Muscle layer of colon (tissue), 2 donors: ENCODE data around the gene PEX14.

Source experiments
- H3K27ac ChIP-seq: one replicate; pipeline ENCODE4 v1.7.0; 2013; ENCODE audit warnings: low read depth, mild to moderate bottlenecking, low read length, moderate library complexity
- H3K27me3 ChIP-seq, 2 donors: one replicate each; pipeline ENCODE4 v1.7.0; 2013; ENCODE audit warnings: low read length in 2 of 2, mild to moderate bottlenecking in 2 of 2; ENCODE audit not compliant: insufficient read depth in 2 of 2, control insufficient read depth in 1 of 2
- H3K36me3 ChIP-seq: one replicate; pipeline ENCODE4 v1.7.0; 2013; ENCODE audit warnings: mild to moderate bottlenecking, low read length; ENCODE audit not compliant: insufficient read depth
- H3K4me1 ChIP-seq: one replicate; pipeline ENCODE4 v1.7.0; 2013; ENCODE audit warnings: mild to moderate bottlenecking, low read length; ENCODE audit not compliant: insufficient read depth
- H3K4me3 ChIP-seq, 2 donors: one replicate each; pipeline ENCODE4 v1.7.0; 2013; ENCODE audit warnings: low read length in 2 of 2, low read depth in 1 of 2, mild to moderate bottlenecking in 1 of 2, moderate library complexity in 1 of 2
- H3K9ac ChIP-seq: one replicate; pipeline ENCODE4 v1.7.0; 2013; ENCODE audit warnings: low read length
- H3K9me3 ChIP-seq: one replicate; pipeline ENCODE4 v1.7.0; 2013; ENCODE audit warnings: mild to moderate bottlenecking, low read length
- donor health status: abdominal sarcoma.
- donor health status: Adenocarcinoma of cecum.

The PEX14 gene

GRCh38 chr1:10662090-10662688 is 187.4 kb downstream of the PEX14 start:
- Histone ChIP-seq H3K9ac (no peak overlapping the region), H3K36me3 (peaks cover 11% of the 10 kb centered on the region), H3K27me3 (no peaks in the 10 kb centered on the region), H3K4me1 (peaks cover 66% of the 10 kb centered on the region), H3K27ac (peak overlapping the region; percentile 84), H3K4me3 (no peak overlapping the region), H3K9me3 (no peaks in the 10 kb centered on the region)

- H3K4me1 ChIP-seq, result peaks cover 63% of the 10 kb centered on the region
- no peaks in the 10 kb centered on the region for H3K9me3 ChIP-seq
- H3K9ac ChIP-seq, result no peak overlapping the region
- H3K36me3 ChIP-seq, result peaks cover 11% of the 10 kb centered on the region
- peak overlapping the region; percentile 84 for H3K27ac ChIP-seq
- H3K27me3 ChIP-seq, result no peaks in the 10 kb centered on the region
- H3K4me3 ChIP-seq, result no peak overlapping the region
Observed at GRCh38 chr1:10662824-10663677, 188.3 kb downstream of the PEX14 start.

- H3K27me3 ChIP-seq, result no peaks in the 10 kb centered on the region
- peaks cover 11% of the 10 kb centered on the region for H3K36me3 ChIP-seq
- no peaks in the 10 kb centered on the region for H3K9me3 ChIP-seq
- H3K4me1 ChIP-seq, result peaks cover 63% of the 10 kb centered on the region
- no peak overlapping the region for H3K4me3 ChIP-seq
- peak overlapping the region; percentile 84 for H3K27ac ChIP-seq
- no peak overlapping the region for H3K9ac ChIP-seq
Observed at GRCh38 chr1:10663678-10664035, 188.9 kb downstream of the PEX14 start.

DNA sequence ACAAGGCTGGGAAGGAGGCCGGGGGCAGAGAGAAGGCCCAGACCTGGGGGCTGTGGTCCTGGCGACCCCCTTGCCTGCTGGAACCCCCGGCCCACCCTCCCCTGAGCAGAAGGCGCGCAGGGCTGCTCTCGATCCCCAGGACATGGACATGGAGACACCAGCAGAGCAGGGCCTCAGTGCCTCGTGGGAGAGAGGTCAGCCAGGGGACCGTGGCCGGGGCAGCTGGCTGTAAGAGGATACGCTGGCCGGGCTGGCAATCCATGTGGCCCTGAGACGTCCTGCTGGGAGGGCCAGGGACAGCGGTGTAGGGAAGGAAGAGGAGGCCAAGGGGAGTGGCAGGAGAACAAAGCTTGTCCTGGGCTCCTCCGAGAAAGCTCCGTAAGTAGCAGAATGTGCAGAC is 189.5 kb downstream of the PEX14 start:
- no peak overlapping the region for H3K4me3 ChIP-seq
- H3K4me1 ChIP-seq, result peaks cover 63% of the 10 kb centered on the region
- H3K36me3 ChIP-seq, result peaks cover 8% of the 10 kb centered on the region
- no peaks in the 10 kb centered on the region for H3K27me3 ChIP-seq
- peak overlapping the region; percentile 79 for H3K27ac ChIP-seq
- H3K9me3 ChIP-seq, result no peaks in the 10 kb centered on the region
- H3K9ac ChIP-seq, result no peak overlapping the region

DNA sequence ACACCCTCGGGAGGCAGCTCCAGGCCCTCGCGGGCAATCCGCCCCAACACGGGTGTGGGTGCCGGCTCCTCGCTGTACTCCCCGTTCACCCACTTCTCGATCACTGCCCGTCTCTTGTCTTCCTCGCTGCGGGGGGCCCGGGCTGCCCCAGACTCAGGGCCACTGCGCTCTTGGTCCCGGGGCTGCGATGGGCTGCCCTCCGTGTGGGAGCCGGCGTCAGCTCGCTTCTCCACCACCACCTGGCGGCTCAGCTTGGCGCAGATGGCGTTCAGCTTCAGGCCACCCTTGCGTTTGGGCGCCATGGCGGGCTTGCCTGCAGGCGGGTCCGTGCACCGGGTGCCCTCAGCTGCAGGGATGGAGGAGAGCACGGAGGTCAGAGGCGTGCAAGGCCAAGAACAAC is 190.5 kb downstream of the PEX14 start:
- Histone ChIP-seq H3K27me3 (no peaks in the 10 kb centered on the region), H3K36me3 (no peaks in the 10 kb centered on the region), H3K4me1 (peaks cover 68% of the 10 kb centered on the region), H3K27ac (peak overlapping the region; percentile 55), H3K9me3 (no peaks in the 10 kb centered on the region), H3K4me3 (no peak overlapping the region), H3K9ac (no peak overlapping the region)

DNA sequence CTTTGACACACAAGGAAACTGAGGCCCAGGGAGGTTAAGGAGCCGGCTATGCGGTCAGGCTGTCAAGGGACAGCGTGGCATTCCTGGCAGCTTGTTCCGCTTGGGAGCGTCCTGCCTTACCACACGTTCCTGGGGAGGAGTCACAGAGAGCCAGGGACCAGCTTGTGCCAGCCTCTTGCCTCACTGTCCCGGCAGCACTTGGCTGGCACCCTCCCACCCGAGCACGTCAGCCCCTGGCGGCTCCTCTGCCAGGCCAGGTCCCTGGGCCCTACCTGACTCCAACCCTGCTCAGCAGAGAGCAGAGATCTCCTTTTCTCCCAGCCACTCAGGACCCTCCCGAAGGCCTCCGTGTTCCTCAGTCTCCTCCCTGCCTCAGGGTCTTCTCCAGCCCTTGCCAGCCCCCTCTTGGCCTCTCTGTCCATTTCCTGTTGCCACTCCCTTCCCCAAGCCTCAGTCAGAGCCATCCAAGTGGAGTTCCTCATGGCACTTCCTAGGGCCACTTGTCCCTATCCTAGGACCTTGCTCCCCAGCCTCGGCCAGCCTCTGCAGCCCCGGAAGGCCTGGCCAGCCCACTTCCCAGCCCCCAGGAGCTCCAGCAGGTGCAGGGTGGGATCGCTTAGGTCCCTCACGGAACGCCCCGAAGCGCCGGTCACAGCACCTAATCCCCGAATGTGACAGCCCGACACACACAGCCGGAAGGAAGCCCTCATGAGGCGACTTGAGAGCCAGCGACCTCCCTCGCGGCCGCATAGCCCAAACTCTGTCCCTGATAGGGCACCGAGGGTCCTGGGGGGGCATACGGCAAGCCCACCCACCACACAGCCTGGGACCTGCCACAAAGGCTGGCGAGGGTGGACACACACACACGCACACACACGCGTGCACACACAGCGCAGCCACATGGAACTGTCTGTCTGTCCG is 191.4 kb downstream of the PEX14 start:
- H3K27me3 ChIP-seq, result no peaks in the 10 kb centered on the region
- H3K27ac ChIP-seq, result peak overlapping the region; percentile 55
- no peaks in the 10 kb centered on the region for H3K36me3 ChIP-seq
- no peaks in the 10 kb centered on the region for H3K9me3 ChIP-seq
- peaks cover 78% of the 10 kb centered on the region for H3K4me1 ChIP-seq
- no peak overlapping the region for H3K9ac ChIP-seq
- H3K4me3 ChIP-seq, result no peak overlapping the region

DNA sequence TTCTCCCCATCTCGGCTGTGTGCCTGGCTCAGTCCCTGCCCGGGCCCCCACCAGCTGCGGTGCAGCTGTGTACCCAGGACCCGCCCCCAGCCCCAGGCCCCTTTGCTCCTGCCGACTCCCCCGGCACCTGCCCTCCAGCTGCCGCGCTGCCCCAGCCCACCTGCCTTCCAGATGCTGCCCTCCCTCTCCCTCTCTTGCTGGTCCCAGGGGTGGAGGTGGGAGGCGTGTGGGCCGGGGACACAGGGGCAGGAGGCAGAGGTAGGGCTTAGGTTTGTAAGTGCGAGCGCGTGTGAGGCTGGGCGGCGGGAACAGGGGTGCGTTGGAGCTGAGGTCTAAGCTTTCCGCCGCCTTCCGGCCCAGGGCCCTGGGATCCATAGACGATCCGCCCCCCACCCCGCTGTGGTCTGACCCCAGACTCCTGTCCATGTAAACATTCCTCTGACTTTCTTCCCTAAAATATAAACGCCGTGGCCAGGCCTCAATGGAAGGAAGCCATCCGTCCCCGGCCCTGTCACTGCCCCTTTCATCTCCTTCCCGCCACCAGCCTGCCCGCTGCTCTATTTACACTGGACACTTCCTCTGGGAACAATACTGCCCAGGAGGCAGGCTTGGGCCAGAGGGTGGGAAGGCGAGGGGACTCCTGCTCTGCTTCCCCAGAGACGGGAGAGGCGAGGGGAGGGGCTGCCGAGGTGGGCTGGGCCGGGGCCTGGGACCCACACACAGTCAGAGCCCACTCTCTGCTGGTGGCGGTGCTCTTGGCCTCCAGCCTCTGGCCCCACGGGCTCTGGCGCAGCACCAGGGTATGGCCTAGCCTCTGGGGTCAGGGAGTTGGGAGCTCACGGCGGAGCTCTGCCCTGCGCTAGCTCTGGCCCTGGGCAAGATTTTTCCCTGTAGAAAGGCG is 193.4 kb downstream of the PEX14 start:
- Histone ChIP-seq H3K36me3 (no peaks in the 10 kb centered on the region), H3K4me1 (peaks cover 83% of the 10 kb centered on the region), H3K9ac (peak overlapping the region; percentile 44), H3K27ac (peak overlapping the region; percentile 87), H3K4me3 (no peak overlapping the region), H3K27me3 (no peaks in the 10 kb centered on the region), H3K9me3 (no peaks in the 10 kb centered on the region)

GRCh38 chr1:10669570-10669969 is 194.8 kb downstream of the PEX14 start:
- peak overlapping the region; percentile 87 for H3K27ac ChIP-seq
- peaks cover 88% of the 10 kb centered on the region for H3K4me1 ChIP-seq
- H3K27me3 ChIP-seq, result no peaks in the 10 kb centered on the region
- H3K9me3 ChIP-seq, result no peaks in the 10 kb centered on the region
- no peak overlapping the region for H3K4me3 ChIP-seq
- peak overlapping the region; percentile 20 for H3K9ac ChIP-seq
- H3K36me3 ChIP-seq, result no peaks in the 10 kb centered on the region

- Histone ChIP-seq H3K27me3 (no peaks in the 10 kb centered on the region), H3K4me3 (no peak overlapping the region), H3K9me3 (no peaks in the 10 kb centered on the region), H3K36me3 (no peaks in the 10 kb centered on the region), H3K9ac (peak overlapping the region; percentile 20), H3K4me1 (peaks cover 89% of the 10 kb centered on the region), H3K27ac (peak overlapping the region; percentile 87)
Observed at GRCh38 chr1:10670190-10670589, 195.4 kb downstream of the PEX14 start.

DNA sequence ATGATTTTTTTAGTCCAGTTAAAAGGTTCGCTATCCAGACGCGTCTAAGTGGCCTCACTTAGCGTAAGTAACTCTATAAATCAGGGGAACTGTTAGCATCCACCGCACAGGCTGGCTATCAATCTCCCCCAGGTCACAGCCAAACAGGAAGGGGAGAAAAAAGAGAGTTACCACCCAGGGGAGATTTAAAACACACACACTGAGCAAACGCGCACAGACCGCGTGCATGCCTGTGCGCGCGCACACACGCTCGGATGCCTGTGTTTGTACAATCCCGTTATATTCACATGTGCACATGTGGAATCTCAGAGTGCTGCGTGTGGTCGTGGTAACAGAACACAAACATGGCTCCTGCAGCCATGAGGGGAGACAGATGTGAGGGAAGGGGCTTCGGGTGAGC is 196.3 kb downstream of the PEX14 start:
- no peaks in the 10 kb centered on the region for H3K27me3 ChIP-seq
- no peak overlapping the region for H3K4me3 ChIP-seq
- H3K36me3 ChIP-seq, result no peaks in the 10 kb centered on the region
- H3K4me1 ChIP-seq, result peaks cover 90% of the 10 kb centered on the region
- H3K9me3 ChIP-seq, result no peaks in the 10 kb centered on the region
- H3K27ac ChIP-seq, result peak overlapping the region; percentile 87
- no peak overlapping the region for H3K9ac ChIP-seq
